Ishikawa (cell line): Measurements from ENCODE around the gene COG8.

Experiments used
- CEBPB ChIP-seq: IDR thresholded peaks from 2 replicates; pipeline ENCODE4 v1.6.1; 2012
- CREB1 ChIP-seq: IDR thresholded peaks from 2 replicates; pipeline ENCODE4 v1.6.1; 2012; ENCODE audit warnings: low read depth
- EP300 ChIP-seq: IDR thresholded peaks from 2 replicates; pipeline ENCODE4 v1.6.1; 2012; ENCODE audit warnings: borderline replicate concordance
- FOXM1 ChIP-seq: IDR thresholded peaks from 2 replicates; pipeline ENCODE4 v1.6.1; 2012; ENCODE audit warnings: low read depth, borderline replicate concordance
- MAX ChIP-seq: IDR thresholded peaks from 2 replicates; pipeline ENCODE4 v1.6.1; 2012
- RAD21 ChIP-seq: IDR thresholded peaks from 2 replicates; pipeline ENCODE4 v1.6.1; 2012; ENCODE audit warnings: low read depth
- TAF1 ChIP-seq: IDR thresholded peaks from 2 replicates; pipeline ENCODE4 v1.6.1; 2012; ENCODE audit warnings: low read depth, mild to moderate bottlenecking
- TCF12 ChIP-seq: IDR thresholded peaks from 2 replicates; pipeline ENCODE4 v1.6.1; 2012; ENCODE audit warnings: low read depth
- TEAD4 ChIP-seq: IDR thresholded peaks from 2 replicates; pipeline ENCODE4 v1.6.1; 2012
- USF1 ChIP-seq: IDR thresholded peaks from 2 replicates; pipeline ENCODE4 v1.6.1; 2012
- YY1 ChIP-seq: IDR thresholded peaks from 2 replicates; pipeline ENCODE4 v1.6.1; 2012; ENCODE audit warnings: low read depth
- ZBTB7A ChIP-seq: IDR thresholded peaks from 2 replicates; pipeline ENCODE4 v1.6.1; 2012; ENCODE audit warnings: low read depth

GRCh38 chr16:69309316-69309715 lies 30.0 kb downstream of the COG8 start:
- TF ChIP-seq CREB1 (no peak), TAF1 (no peak), TCF12 (no peak), EP300 (no peak), MAX (no peak), ZBTB7A (no peak), RAD21 (no peak), USF1 (no peak), CEBPB (no peak), YY1 (no peak), TEAD4 (no peak), FOXM1 (no peak)
